B cell (primary cell): ENCODE data around the gene LIN54. TPM values are rescaled to one million over a fixed set of nuclear protein-coding genes. Genes with fewer than 3 reads are reported as not detected.

ENCODE experiments used
- ATAC-seq: fragments of 200-7000 bp; cut with Tn5 transposase; one replicate; pipeline ENCODE4 v1.10.0; 2021; ENCODE audit warnings: low read depth, mild to moderate bottlenecking, moderate number of reproducible peaks, moderate library complexity
- CTCF ChIA-PET: fragments of 350-600 bp; sonication (Branson Sonifier 250); formaldehyde crosslinking; loops from one replicate; lab custom pipeline; 2021; ENCODE audit warnings: antibody characterized with exemption, inconsistent platforms; lab: Charles Lee
- POLR2A ChIA-PET: fragments of 350-600 bp; sonication (Branson Sonifier 250); formaldehyde crosslinking; loops from one replicate; lab custom pipeline; 2021; ENCODE audit warnings: antibody characterized with exemption; lab: Charles Lee
- DNase-seq: peaks from one replicate; pipeline ENCODE4 v3.0.0; 2013
- H2AFZ ChIP-seq: 2 replicates; pipeline ENCODE4 v1.6.1; 2012; ENCODE audit warnings: mild to moderate bottlenecking, low read depth, low read length; ENCODE audit not compliant: insufficient read depth, poor library complexity, severe bottlenecking
- H3K27ac ChIP-seq, 2 donors: 1 replicate in 1 of 2; 2 replicates in 1 of 2; pipeline ENCODE4 v1.5.1; 2012 to 2013; ENCODE audit warnings: low read length in 2 of 2, mild to moderate bottlenecking in 2 of 2, moderate library complexity in 1 of 2
- H3K27me3 ChIP-seq, 4 experiments: fragments of 200-600 bp in 1 of 4; sonication (generic) in 1 of 4; replicated peaks in 1 of 4; 1 replicate in 2 of 4; 2 replicates in 2 of 4; pipeline versions ENCODE4 v1.6.1 to v1.7.0; 2013 to 2016; ENCODE audit warnings: low read length in 3 of 4, mild to moderate bottlenecking in 2 of 4, mixed read lengths in 1 of 4, moderate library complexity in 1 of 4; ENCODE audit not compliant: insufficient read depth in 4 of 4, control insufficient read depth in 3 of 4; ENCODE audit errors: control extremely low read depth in 1 of 4
- H3K36me3 ChIP-seq, 2 experiments: replicated peaks in 1 of 2; 1 replicate in 1 of 2; 2 replicates in 1 of 2; pipeline versions ENCODE4 v1.6.1 to v1.7.1; 2013; ENCODE audit warnings: low read length in 1 of 2; ENCODE audit not compliant: insufficient read depth in 2 of 2, control insufficient read depth in 1 of 2; ENCODE audit errors: control extremely low read depth in 1 of 2, extremely low read depth in 1 of 2
- H3K4me1 ChIP-seq, 2 donors: fragments of 200-600 bp in 1 of 2; sonication (generic) in 1 of 2; 1 replicate in 1 of 2; 2 replicates in 1 of 2; pipeline versions ENCODE4 v1.5.1 to v1.6.1; 2013 to 2017; ENCODE audit warnings: low read length in 2 of 2; ENCODE audit not compliant: control insufficient read depth in 2 of 2, insufficient read depth in 2 of 2
- H3K4me2 ChIP-seq: replicated peaks from 2 replicates; pipeline ENCODE3; 2012; ENCODE audit warnings: mild to moderate bottlenecking, low read depth, low read length; ENCODE audit not compliant: poor library complexity, severe bottlenecking
- H3K4me3 ChIP-seq, 5 experiments: fragments of 200-600 bp in 1 of 5; sonication (generic) in 1 of 5; 1 replicate in 3 of 5; 2 replicates in 2 of 5; pipeline versions ENCODE4 v1.5.1 to v1.7.0; 2011 to 2016; ENCODE audit warnings: low read length in 4 of 5, mild to moderate bottlenecking in 4 of 5, low read depth in 2 of 5, control low read depth in 1 of 5, moderate library complexity in 1 of 5; ENCODE audit not compliant: insufficient read depth in 1 of 5; ENCODE audit errors: control extremely low read depth in 1 of 5, extremely low read depth in 1 of 5
- H3K79me2 ChIP-seq: fragments of 200-600 bp; sonication (generic); one replicate; pipeline ENCODE4 v1.6.0; 2016; ENCODE audit warnings: low read length; ENCODE audit not compliant: control insufficient read depth, insufficient read depth
- H3K9ac ChIP-seq: fragments of 200-600 bp; sonication (generic); 2 replicates; pipeline ENCODE4 v1.6.1; 2017; ENCODE audit warnings: mild to moderate bottlenecking, low read length, moderate library complexity
- H3K9me3 ChIP-seq, 3 donors: one replicate each; pipeline versions ENCODE4 v1.6.1 to v1.7.1; 2013; ENCODE audit warnings: low read length in 2 of 3; ENCODE audit not compliant: control insufficient read depth in 2 of 3, insufficient read depth in 1 of 3; ENCODE audit errors: control extremely low read depth in 1 of 3
- H4K20me1 ChIP-seq: 2 replicates; pipeline ENCODE4 v1.6.0; 2012; ENCODE audit warnings: mild to moderate bottlenecking, low read length; ENCODE audit not compliant: insufficient read depth, control insufficient read depth, poor library complexity, severe bottlenecking
- H3K27ac Mint-ChIP-seq: one replicate; pipeline ENCODE4 v1.8.0; 2021; ENCODE audit warnings: mixed read lengths
- H3K27me3 Mint-ChIP-seq: one replicate; pipeline ENCODE4 v1.8.0; 2021; ENCODE audit warnings: mixed read lengths
- H3K4me1 Mint-ChIP-seq: one replicate; pipeline ENCODE4 v1.8.0; 2021; ENCODE audit warnings: mixed read lengths
- H3K4me3 Mint-ChIP-seq: one replicate; pipeline ENCODE4 v1.8.0; 2021; ENCODE audit warnings: mixed read lengths
- H3K9me3 Mint-ChIP-seq: one replicate; pipeline ENCODE4 v1.8.0; 2022; ENCODE audit warnings: mixed read lengths; ENCODE audit not compliant: insufficient read depth
- EZH2 ChIP-seq: IDR thresholded peaks from 2 replicates; pipeline ENCODE4 v1.6.1; 2012; ENCODE audit warnings: borderline replicate concordance, low read depth, mild to moderate bottlenecking, moderate library complexity, low read length; ENCODE audit not compliant: insufficient read depth, poor library complexity, severe bottlenecking
- WGBS: methylation state at CpG from one replicate; pipeline ENCODE4 v1.1.5; 2013; ENCODE audit warnings: missing lambda C conversion rate; ENCODE audit not compliant: insufficient coverage; 5-methylcytosine and 5-hydroxymethylcytosine counted together
- intact Hi-C: fragments of 100-400 bp; cut with micrococcal nuclease; formaldehyde crosslinking; loops from one replicate; pipeline ENCODE4 v1.10.0; 2022
- polyA plus RNA-seq: library from polyadenylated mRNA; depleted of rRNA; stranded (reverse); fragments of >200 nt; gene quantifications from 2 replicates; pipeline ENCODE4 v1.2.3, GENCODE V29; 2012
- total RNA-seq, 2 donors: library from RNA; stranded (reverse); fragments of 120-200 nt in 1 of 2; gene quantifications; 1 replicate in 1 of 2; 2 replicates in 1 of 2; pipeline versions ENCODE4 v1.2.3 to v1.2.4, GENCODE V29; 2013 to 2022
- TF ChIP-seq, protein P1 (sequence below): fragments of 200-600 bp; IDR thresholded peaks from one replicate; pipeline ENCODE4 v1.8.0; 2022; ENCODE audit warnings: antibody characterized with exemption, mild to moderate bottlenecking

LIN54 gene
- total and polyA plus RNA-seq, 2 donors (not counting 1 experiment from before 2014, with no cell fraction given) = 3.8 to 19.2 TPM

DNA sequence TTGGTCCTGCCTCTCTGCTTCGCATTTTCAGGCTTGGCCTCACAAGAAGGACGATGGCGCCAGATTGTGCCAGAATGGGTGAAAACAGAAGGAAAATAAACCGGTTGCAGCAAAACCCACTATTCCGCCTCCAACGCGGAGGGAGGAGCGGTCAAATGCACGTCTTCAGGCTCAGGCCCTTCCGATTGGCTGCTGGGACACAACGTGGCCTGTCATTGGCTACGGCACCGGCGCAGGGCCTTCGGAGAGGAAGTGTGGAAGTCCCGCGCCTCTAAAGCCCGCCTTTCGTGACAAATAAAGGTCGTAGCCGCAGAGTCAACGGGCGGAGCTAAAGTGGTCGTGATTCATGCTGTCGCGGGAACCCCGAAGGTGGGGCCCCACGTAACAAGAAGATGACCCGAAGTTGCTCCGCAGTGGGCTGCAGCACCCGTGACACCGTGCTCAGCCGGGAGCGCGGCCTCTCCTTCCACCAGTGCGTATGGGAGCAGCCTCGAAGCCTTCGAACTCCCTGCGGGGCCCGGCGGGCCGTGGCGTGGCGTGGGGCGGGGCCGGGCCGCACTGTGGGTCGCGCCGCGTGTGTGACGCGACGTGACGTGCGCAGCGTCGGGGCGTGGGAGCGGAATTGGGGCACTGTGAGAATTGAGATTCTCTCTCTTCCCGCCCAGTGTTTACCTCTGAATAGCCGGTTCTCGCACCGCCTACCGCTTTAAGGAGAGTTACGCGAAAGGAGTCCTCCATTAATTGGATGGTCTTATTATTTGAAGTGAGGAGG, 110.0 kb downstream of the LIN54 start, which contains the start of gene THAP9:
Gene THAP9, plus strand, starts transcription at position 325 of the 772 bp plus-strand sequence. Its CDS starts 68 bp downstream, at position 393.
- ChIA-PET POLR2A (interaction anchor here (1.0 to 2.1 kb wide), 5 partner anchors 9 to 526 kb away, joined by 3 to 10 read pairs (median 5); partner anchors contain the start of genes COPS4, HNRNPD and SEC31A), CTCF (interaction anchor here (0.6 to 1.9 kb wide), 8 partner anchors 9 to 555 kb away, joined by 3 to 8 read pairs (median 4); partner anchors contain the start of genes COQ2 and HELQ)
- no peaks in the 10 kb centered on the region for H3K27me3 ChIP-seq
- H3K27ac ChIP-seq = peak within 1 kb of the TSS; percentile 97 to 98
- H3K27me3 Mint-ChIP-seq = no peaks in the 10 kb centered on the region
- H3K4me3 ChIP-seq = peak within 1 kb of the TSS; percentile 73 to 92 (median 90)
- peaks cover 57% of the 10 kb centered on the region for H3K79me2 ChIP-seq
- H3K4me1 Mint-ChIP-seq = peaks cover 11% of the 10 kb centered on the region
- H3K27ac Mint-ChIP-seq = no peak within 1 kb of the TSS
- DNase-seq (peak; percentile 99), ATAC-seq (peak; percentile 90)
- WGBS = under 1% methylated on average over 62 of the region's 67 CpGs
- intact Hi-C loops = loop anchor here (1.0 to 10.0 kb wide), 7 partner anchors 9 to 615 kb away; partner anchors contain the start of genes COPS4, COQ2, PLAC8 and SEC31A
- TF ChIP-seq EZH2 = no peak
- TF ChIP-seq, protein P1, sequence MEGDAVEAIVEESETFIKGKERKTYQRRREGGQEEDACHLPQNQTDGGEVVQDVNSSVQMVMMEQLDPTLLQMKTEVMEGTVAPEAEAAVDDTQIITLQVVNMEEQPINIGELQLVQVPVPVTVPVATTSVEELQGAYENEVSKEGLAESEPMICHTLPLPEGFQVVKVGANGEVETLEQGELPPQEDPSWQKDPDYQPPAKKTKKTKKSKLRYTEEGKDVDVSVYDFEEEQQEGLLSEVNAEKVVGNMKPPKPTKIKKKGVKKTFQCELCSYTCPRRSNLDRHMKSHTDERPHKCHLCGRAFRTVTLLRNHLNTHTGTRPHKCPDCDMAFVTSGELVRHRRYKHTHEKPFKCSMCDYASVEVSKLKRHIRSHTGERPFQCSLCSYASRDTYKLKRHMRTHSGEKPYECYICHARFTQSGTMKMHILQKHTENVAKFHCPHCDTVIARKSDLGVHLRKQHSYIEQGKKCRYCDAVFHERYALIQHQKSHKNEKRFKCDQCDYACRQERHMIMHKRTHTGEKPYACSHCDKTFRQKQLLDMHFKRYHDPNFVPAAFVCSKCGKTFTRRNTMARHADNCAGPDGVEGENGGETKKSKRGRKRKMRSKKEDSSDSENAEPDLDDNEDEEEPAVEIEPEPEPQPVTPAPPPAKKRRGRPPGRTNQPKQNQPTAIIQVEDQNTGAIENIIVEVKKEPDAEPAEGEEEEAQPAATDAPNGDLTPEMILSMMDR = no peak
- H3K9ac ChIP-seq = peak within 1 kb of the TSS; percentile 92
- peaks cover 1 to 10% of the 10 kb centered on the region in 2 experiments for H3K36me3 ChIP-seq
- no peaks in the 10 kb centered on the region for H4K20me1 ChIP-seq
- no peak within 1 kb of the TSS for H3K4me3 Mint-ChIP-seq
- H3K4me1 ChIP-seq = peaks cover 22 to 27% of the 10 kb centered on the region in 2 donors
- H3K9me3 Mint-ChIP-seq = no peaks in the 10 kb centered on the region
- peak within 1 kb of the TSS; percentile 92 for H2AFZ ChIP-seq
- H3K4me2 ChIP-seq = peak within 1 kb of the TSS; percentile 80
- H3K9me3 ChIP-seq = no peaks in the 10 kb centered on the region
